ENCODE measurements around the gene EXOC6.

The EXOC6 gene, protein sequence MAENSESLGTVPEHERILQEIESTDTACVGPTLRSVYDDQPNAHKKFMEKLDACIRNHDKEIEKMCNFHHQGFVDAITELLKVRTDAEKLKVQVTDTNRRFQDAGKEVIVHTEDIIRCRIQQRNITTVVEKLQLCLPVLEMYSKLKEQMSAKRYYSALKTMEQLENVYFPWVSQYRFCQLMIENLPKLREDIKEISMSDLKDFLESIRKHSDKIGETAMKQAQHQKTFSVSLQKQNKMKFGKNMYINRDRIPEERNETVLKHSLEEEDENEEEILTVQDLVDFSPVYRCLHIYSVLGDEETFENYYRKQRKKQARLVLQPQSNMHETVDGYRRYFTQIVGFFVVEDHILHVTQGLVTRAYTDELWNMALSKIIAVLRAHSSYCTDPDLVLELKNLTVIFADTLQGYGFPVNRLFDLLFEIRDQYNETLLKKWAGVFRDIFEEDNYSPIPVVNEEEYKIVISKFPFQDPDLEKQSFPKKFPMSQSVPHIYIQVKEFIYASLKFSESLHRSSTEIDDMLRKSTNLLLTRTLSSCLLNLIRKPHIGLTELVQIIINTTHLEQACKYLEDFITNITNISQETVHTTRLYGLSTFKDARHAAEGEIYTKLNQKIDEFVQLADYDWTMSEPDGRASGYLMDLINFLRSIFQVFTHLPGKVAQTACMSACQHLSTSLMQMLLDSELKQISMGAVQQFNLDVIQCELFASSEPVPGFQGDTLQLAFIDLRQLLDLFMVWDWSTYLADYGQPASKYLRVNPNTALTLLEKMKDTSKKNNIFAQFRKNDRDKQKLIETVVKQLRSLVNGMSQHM

GRCh38 chr10:92848441-92849233 lies at the start of gene EXOC6:
Gene EXOC6, plus strand, starts transcription at chr10:92848520. Its CDS starts 14 bp downstream, at chr10:92848534.
- no peak for FAIRE-seq

DNA sequence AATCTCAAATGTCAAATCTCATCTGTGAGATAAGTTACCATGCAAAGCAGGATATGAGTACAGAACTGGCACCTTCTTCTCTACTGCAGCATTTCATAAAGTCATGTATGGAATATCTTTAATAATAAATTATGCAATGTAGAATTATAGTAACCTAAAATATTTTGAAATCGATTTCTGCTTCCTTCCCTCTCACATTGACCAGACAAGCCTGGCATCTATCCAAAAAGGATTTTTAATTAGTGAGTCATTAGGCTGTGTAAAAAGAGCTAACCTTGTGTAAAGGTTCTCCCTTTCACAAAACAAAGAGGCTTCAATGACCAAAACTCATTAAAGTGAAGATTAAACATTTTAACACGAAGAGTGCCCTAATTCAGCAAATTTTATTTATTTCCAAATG lies 48.8 kb upstream of the EXOC6 start:
- no peak for FAIRE-seq

DNA sequence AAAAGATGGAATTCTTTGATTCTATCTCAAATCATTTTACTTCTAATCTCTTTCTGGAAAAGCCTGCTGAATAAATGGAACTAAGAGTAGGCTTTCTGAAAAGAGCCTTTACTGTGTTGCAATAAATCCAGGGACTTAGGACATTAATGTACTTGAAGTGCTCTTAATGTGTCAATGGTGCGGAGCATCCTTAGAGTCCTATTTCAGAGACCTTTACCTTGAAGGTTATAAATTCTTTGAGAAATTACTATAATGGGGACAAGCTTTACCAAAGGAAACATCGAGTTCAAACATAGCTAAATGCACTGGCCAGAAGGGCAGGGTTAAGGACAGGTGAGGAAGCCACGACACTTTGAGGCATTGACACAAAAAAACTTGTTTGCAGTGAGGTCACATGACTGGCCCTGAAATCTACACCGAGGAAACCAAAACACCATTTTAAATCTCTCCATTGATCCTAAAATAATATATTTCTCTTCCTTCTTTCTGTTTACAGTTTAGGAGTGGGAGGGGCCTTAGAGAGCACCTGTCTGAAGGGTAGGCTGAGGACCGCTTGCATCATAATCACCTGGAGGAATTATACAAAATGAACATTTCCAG lies 48.1 kb upstream of the EXOC6 start:
- FAIRE-seq: no peak

DNA sequence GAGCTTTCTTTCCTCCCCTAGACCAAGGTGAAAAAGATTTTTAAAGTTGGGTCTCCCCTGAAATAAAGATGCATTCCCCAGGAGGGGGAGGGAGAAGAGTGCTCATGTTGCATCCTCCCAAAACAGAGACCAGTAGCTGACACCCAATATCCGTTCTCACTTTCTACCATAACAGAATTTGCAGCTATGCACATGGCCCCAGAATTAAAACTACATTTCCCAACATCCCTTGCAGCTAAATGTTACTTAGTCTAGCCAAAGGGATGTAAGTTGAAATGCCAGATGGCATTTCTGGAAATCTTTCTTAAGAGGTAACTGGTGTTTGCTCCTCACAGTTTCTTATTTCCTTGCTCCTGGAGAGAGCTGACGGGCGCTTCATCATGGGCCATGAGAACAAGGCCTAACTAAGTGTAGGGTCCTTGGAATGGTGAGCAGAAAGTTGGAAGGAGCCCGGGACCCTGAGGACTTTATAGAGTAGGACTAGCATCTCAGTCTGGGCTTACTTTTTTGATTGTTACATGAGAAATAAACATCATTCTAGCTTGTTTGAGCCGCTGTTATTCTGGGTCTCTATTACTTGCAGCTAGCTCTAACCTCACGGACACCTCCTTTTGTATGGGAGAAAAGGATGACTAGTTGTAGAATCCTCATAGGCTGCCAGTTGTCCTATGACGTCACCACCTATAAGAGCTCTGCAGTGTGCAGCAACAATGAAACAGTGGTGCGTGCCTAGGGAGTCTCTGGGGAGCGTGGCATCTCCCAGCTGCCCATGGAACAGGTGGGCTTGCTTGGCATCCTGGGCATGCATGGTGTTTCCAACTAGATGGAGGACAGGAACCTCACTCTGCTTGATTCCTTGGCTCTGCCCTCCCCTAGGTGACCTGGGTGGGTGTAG lies 46.1 kb upstream of the EXOC6 start:
- FAIRE-seq: no peak

- no peak for FAIRE-seq
Measured at GRCh38 chr10:92809840-92810239, 38.5 kb upstream of the EXOC6 start.

DNA sequence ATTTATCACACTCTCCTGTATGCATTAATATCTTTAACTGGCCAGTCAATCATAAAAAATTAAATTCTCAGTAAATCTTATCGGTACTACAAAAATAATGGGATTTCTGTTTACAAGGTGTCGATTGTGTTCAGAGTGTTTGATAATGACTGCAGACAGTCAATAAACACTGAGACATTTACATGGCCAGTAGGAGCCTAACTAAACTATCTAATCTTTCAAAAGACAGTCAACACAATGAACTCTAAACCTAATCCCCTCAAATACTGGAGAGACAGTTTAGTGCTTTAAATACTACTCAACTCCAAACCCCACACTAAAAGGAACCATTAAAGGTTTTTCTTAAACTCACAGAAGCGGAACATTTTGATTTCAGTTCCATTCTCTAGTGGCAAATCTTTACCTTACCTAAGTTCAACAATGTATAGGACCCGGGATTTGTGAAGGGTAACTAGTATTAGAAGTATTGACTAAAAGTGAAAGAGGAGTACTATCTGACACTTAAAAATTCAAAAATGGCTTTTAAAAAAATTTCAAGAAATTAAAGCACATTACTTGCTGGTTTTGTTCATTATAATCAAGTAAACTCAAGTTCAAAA lies 37.3 kb upstream of the EXOC6 start:
- FAIRE-seq: peak; percentile 45

DNA sequence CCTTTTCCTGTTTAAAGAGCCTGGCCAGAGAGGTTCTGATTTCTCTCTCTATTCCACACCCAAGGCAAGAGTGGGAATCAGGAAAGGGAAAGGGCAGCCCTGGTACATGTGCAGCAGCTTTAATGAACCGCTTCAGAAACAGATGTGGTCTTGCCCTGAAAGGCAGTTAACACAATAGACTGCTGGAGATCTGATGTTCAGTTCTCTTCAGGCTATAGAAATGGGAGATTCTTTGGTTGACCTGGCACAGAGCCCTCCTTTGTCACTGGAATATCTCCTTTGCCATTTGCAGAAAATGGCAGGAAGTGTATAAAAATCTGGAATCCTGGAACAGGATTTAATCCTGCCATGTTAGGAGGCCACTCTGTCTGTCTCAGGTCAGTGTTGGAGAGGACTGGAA lies 36.3 kb upstream of the EXOC6 start:
- FAIRE-seq: no peak

DNA sequence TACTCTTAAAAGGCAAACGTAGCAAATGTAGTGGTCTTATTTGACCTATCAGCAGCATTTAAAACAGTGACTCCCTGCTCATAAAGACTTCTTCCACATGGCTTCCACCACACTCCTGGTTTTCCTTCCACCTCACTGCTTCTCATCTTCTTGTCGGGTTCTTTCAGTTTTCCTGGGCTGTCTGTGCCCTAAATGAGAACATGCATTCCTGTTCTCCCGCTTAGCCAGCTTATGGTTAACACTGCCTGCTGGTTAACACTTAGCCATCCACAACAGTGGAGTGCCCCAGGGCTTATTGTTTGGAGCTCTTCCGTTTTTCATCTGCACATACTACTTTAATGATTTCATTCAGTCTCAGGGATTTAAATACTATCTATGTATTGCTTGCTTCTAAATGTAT lies 34.3 kb upstream of the EXOC6 start:
- no peak for FAIRE-seq

- FAIRE-seq: no peak
Measured at GRCh38 chr10:92814790-92815189, 33.5 kb upstream of the EXOC6 start.

- no peak for FAIRE-seq
Measured at GRCh38 chr10:92816091-92816531, 32.2 kb upstream of the EXOC6 start.

DNA sequence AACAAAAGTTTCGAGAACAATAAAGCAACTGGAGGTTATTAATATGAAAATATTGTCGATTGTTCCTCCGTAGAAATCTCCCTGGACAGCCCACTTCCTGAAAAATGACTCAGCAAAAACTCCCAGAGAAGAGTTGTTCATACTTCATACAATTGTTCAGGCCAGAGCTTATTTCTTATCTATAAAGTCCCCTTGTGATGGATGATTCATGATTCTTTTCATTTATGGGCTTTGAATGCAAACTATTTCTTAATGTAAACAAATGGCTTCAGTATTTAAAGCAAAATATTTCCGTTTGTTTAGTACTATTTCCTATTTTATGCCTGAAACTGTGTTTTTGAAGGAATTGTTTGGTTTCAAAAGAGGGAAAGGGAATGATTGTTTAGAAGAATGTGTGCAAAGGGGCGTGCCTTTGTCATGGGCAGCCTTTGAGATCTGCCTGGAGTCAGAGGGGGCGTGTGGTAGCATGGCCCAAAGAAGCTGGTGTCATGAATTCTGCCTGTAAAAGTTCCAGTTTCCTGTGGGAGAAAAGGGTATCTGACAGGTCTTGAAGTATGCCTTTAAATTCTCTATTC lies 26.2 kb upstream of the EXOC6 start:
- no peak for FAIRE-seq

GRCh38 chr10:92822964-92823363 lies 25.4 kb upstream of the EXOC6 start:
- FAIRE-seq: no peak

- no peak for FAIRE-seq
Measured at GRCh38 chr10:92826061-92826460, 22.3 kb upstream of the EXOC6 start.

DNA sequence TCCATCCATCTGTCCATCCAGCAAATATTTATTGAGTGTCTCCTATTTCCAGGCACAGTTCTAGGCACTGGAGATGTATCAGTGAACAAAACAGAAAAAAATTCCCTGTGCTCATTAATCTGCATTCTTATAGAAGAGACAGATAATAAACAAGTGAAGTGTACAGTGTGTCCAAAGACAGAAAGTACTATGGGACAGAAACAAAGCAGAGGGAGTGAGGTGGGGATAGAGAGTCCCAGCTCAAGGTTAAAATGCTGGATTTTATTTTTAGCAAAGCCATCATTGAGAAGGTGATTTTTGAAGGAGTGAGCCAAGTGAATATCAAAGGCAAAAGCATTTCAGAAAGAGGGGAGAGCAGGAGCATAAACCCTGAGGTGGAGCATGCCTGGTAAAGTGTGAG lies 21.8 kb upstream of the EXOC6 start:
- no peak for FAIRE-seq

GRCh38 chr10:92829042-92829785 lies 19.1 kb upstream of the EXOC6 start:
- no peak for FAIRE-seq

DNA sequence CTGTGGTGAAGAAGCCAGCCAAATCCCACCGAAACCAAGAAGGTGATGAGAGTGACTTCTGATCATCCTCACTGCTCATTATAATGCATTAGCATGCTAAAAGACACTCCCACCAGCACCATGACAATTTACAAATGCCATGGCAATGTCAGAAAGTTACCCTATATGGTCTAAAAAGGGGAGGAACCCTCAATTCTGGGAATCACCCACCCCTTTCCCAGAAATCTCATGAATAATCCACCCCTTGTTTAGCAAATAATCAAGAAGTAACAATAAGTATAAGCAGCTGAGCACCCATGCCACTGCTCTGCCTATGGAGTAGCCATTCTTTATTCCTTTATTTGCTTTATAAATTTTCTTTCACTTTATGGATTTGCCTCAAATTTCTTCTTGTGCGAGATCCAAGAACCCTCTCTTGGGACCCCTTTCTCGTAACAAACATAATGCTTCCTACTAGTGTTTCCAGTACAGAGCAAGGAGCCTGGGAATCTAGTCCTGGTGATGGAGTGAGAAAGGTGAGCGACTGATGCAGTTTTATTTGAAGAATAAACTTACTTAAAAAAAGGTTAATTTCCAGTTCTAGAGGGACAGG lies 18.4 kb upstream of the EXOC6 start:
- FAIRE-seq: no peak

GRCh38 chr10:92830478-92831389 lies 17.6 kb upstream of the EXOC6 start:
- no peak for FAIRE-seq

- FAIRE-seq: no peak
Measured at GRCh38 chr10:92832121-92832520, 16.2 kb upstream of the EXOC6 start.

Data from colon (tissue), 2 donors.